ENCODE measurements around the gene DCAKD.

The DCAKD gene

GRCh38 chr17:45011767-45012166, 39.7 kb downstream of the DCAKD start:
- ChIA-PET CTCF (interaction anchor here (0.9 to 1.1 kb wide), 3 partner anchors 9 to 91 kb away, joined by 3 to 4 read pairs (median 3); no protein-coding TSS in a partner anchor), POLR2A (interaction anchor here (1.0 kb wide), 1 partner anchor 16 kb away, joined by 3 read pairs; no protein-coding TSS in a partner anchor)
- no peak for TF ChIP-seq L3MBTL2 (conservative IDR thresholded peaks at IDR 0.05)
- no peak for TF ChIP-seq BHLHE40 (IDR thresholded peaks at IDR 0.05; ENCODE audit: borderline replicate concordance)
- TF ChIP-seq SUZ12 (IDR thresholded peaks at IDR 0.05): no peak
- no peak for TF ChIP-seq NFRKB (IDR thresholded peaks at IDR 0.05)
- TF ChIP-seq FOXM1 (IDR thresholded peaks at IDR 0.05; ENCODE audit: borderline replicate concordance): no peak
- TF ChIP-seq PKNOX1 (IDR thresholded peaks at IDR 0.05): no peak
- TF ChIP-seq SP1 (IDR thresholded peaks at IDR 0.05): no peak
- no peak for TF ChIP-seq CTBP1 (IDR thresholded peaks at IDR 0.05; ENCODE audit: borderline replicate concordance)
- TF ChIP-seq FOXA1 (IDR thresholded peaks at IDR 0.05): no peak
- DNase-seq (ENCODE audit: extremely low spot score): no peak

GRCh38 chr17:45009676-45010467, 41.6 kb downstream of the DCAKD start:
- DNase-seq (ENCODE audit: extremely low spot score): no peak
- ChIA-PET POLR2A (interaction anchor here (1.0 kb wide), 1 partner anchor 36 kb away, joined by 3 read pairs; no protein-coding TSS in a partner anchor), CTCF (interaction anchor here (2.8 kb wide), 1 partner anchor 11 kb away, joined by 11 read pairs; no protein-coding TSS in a partner anchor)
- TF ChIP-seq ELF4 (IDR thresholded peaks at IDR 0.05) (no peak), TARDBP (IDR thresholded peaks at IDR 0.05) (no peak), LEF1 (IDR thresholded peaks at IDR 0.05; ENCODE audit: borderline replicate concordance) (no peak), SUZ12 (IDR thresholded peaks at IDR 0.05) (no peak), CTBP1 (IDR thresholded peaks at IDR 0.05; ENCODE audit: borderline replicate concordance) (no peak), FOXM1 (IDR thresholded peaks at IDR 0.05; ENCODE audit: borderline replicate concordance) (no peak), HDGF (IDR thresholded peaks at IDR 0.05; ENCODE audit: borderline replicate concordance) (no peak), FOXK2 (IDR thresholded peaks at IDR 0.05) (no peak), NFRKB (IDR thresholded peaks at IDR 0.05) (no peak), L3MBTL2 (conservative IDR thresholded peaks at IDR 0.05) (no peak), PKNOX1 (IDR thresholded peaks at IDR 0.05) (no peak), BHLHE40 (IDR thresholded peaks at IDR 0.05; ENCODE audit: borderline replicate concordance) (no peak), FOXA1 (IDR thresholded peaks at IDR 0.05) (no peak)

GRCh38 chr17:45008216-45008615, 43.2 kb downstream of the DCAKD start:
- DNase-seq (ENCODE audit: extremely low spot score): no peak
- CTCF ChIA-PET: interaction anchor here (2.8 kb wide), 1 partner anchor 13 kb away, joined by 11 read pairs; no protein-coding TSS in a partner anchor

GRCh38 chr17:45006927-45007461, 44.4 kb downstream of the DCAKD start:
- CTCF ChIA-PET: no interaction called here
- no peak for DNase-seq (ENCODE audit: extremely low spot score)
- TF ChIP-seq TARDBP (IDR thresholded peaks at IDR 0.05) (no peak), ARNT (IDR thresholded peaks at IDR 0.05) (no peak), HDGF (IDR thresholded peaks at IDR 0.05; ENCODE audit: borderline replicate concordance) (no peak), L3MBTL2 (conservative IDR thresholded peaks at IDR 0.05) (no peak), FOXA1 (IDR thresholded peaks at IDR 0.05) (no peak), FOXK2 (IDR thresholded peaks at IDR 0.05) (no peak), PKNOX1 (IDR thresholded peaks at IDR 0.05) (no peak), ELF4 (IDR thresholded peaks at IDR 0.05) (no peak), BHLHE40 (IDR thresholded peaks at IDR 0.05; ENCODE audit: borderline replicate concordance) (no peak), SP1 (IDR thresholded peaks at IDR 0.05) (no peak), FOXM1 (IDR thresholded peaks at IDR 0.05; ENCODE audit: borderline replicate concordance) (no peak), NFRKB (IDR thresholded peaks at IDR 0.05) (no peak), CTBP1 (IDR thresholded peaks at IDR 0.05; ENCODE audit: borderline replicate concordance) (no peak), SUZ12 (IDR thresholded peaks at IDR 0.05) (no peak), LEF1 (IDR thresholded peaks at IDR 0.05; ENCODE audit: borderline replicate concordance) (no peak), ZNF384 (IDR thresholded peaks at IDR 0.05) (no peak)
- POLR2A ChIA-PET: no interaction called here

More at GRCh38 chr17:45008216-45008615, 43.2 kb downstream of the DCAKD start:
- POLR2A ChIA-PET: interaction anchor here (1.0 kb wide), 1 partner anchor 40 kb away, joined by 4 read pairs; the partner anchor contains the start of gene C1QL1
- TF ChIP-seq ELF4 (IDR thresholded peaks at IDR 0.05): no peak
- TF ChIP-seq HDGF (IDR thresholded peaks at IDR 0.05; ENCODE audit: borderline replicate concordance): no peak
- TF ChIP-seq TARDBP (IDR thresholded peaks at IDR 0.05): no peak
- TF ChIP-seq FOXA1 (IDR thresholded peaks at IDR 0.05): no peak
- no peak for TF ChIP-seq SP1 (IDR thresholded peaks at IDR 0.05)
- no peak for TF ChIP-seq ARNT (IDR thresholded peaks at IDR 0.05)
- TF ChIP-seq FOXM1 (IDR thresholded peaks at IDR 0.05; ENCODE audit: borderline replicate concordance): no peak
- no peak for TF ChIP-seq ZNF384 (IDR thresholded peaks at IDR 0.05)
- TF ChIP-seq FOXK2 (IDR thresholded peaks at IDR 0.05): no peak
- TF ChIP-seq NFRKB (IDR thresholded peaks at IDR 0.05): no peak
- TF ChIP-seq CTBP1 (IDR thresholded peaks at IDR 0.05; ENCODE audit: borderline replicate concordance): no peak
- TF ChIP-seq SUZ12 (IDR thresholded peaks at IDR 0.05): no peak
- no peak for TF ChIP-seq BHLHE40 (IDR thresholded peaks at IDR 0.05; ENCODE audit: borderline replicate concordance)
- TF ChIP-seq L3MBTL2 (conservative IDR thresholded peaks at IDR 0.05): no peak
- TF ChIP-seq PKNOX1 (IDR thresholded peaks at IDR 0.05): no peak
- TF ChIP-seq LEF1 (IDR thresholded peaks at IDR 0.05; ENCODE audit: borderline replicate concordance): no peak

All from HEK293T (cell line).